GM13976 (cell line): ENCODE measurements around the gene FBN1.

Experiments
- DNase-seq: peaks from one replicate; pipeline ENCODE4 v3.0.0; 2012; ENCODE audit warnings: low spot score
- in situ Hi-C: fragments of 300-500 bp; cut with MboI; formaldehyde crosslinking; loops from one replicate; pipeline ENCODE4 v1.12.0; 2022; ENCODE audit warnings: low sequenced_read_pairs, mixed read lengths, inconsistent platforms; ENCODE audit not compliant: unreplicated experiment
- TF ChIP-seq, protein P1 (sequence below): IDR thresholded peaks from 2 replicates; pipeline ENCODE4 v1.5.1; 2012; ENCODE audit warnings: borderline replicate concordance, mild to moderate bottlenecking; ENCODE audit not compliant: insufficient read depth; ENCODE audit errors: extremely low read depth, missing control alignments, control extremely low read depth

Gene FBN1

DNA sequence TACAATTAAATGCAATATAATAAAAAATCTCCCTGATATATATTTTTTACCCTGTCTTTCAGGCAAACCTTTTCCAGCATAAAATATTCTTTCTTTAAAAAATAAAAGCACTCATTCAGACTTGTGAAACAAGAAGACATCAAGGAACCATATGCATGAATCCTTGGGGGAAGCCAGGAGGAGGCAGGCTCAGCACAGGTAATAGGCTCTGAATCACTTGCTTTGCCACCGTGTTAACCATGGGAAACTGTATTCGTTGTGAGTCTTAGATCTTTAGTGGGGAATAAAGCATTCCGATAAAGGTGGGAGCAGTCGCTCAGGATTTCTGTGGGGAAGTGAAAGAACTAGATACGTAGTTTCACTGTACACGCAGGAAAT is 42.4 kb downstream of the FBN1 start:
- DNase-seq: no peak
- in situ Hi-C loops: no loop called here
- TF ChIP-seq, protein P1, sequence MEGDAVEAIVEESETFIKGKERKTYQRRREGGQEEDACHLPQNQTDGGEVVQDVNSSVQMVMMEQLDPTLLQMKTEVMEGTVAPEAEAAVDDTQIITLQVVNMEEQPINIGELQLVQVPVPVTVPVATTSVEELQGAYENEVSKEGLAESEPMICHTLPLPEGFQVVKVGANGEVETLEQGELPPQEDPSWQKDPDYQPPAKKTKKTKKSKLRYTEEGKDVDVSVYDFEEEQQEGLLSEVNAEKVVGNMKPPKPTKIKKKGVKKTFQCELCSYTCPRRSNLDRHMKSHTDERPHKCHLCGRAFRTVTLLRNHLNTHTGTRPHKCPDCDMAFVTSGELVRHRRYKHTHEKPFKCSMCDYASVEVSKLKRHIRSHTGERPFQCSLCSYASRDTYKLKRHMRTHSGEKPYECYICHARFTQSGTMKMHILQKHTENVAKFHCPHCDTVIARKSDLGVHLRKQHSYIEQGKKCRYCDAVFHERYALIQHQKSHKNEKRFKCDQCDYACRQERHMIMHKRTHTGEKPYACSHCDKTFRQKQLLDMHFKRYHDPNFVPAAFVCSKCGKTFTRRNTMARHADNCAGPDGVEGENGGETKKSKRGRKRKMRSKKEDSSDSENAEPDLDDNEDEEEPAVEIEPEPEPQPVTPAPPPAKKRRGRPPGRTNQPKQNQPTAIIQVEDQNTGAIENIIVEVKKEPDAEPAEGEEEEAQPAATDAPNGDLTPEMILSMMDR: no peak

DNA sequence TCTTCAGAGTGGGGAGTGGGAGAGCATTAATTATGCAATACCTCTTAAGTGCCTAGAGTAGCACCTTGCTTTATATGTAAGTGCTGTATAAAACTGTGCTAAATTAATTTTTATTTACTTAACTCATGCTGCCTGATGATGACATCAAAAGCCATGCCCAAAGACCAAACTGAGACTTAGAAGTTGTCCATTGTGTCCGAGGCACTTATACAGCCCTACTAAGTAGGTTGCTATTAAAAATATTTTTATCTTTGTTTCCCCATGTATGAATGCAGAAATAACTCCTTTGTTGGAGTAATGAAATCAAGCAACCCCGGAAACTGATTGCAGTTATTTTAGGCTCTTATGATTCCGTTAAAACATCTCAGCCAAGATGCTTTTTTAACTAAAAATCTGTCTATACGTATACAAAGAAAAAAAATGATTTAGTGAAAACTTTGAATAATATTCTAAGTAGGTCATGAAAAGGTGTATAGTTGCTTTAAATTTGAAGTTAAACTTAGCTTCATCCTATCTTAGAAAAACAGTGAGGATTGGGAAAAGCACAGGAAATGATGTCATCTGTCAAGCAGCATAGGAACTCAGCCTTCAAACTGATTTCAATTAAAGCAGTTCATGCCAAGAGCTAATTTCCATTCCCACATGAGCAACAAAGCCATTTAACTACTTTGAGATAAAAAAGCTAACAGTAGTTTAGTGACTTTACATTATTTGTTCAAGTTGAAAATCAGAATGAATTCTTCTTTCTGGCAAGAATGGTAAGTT is 43.0 kb downstream of the FBN1 start:
- no peak for DNase-seq
- in situ Hi-C loops: no loop called here
- TF ChIP-seq, protein P1: no peak

- TF ChIP-seq, protein P1: no peak
- in situ Hi-C loops: no loop called here
Measured at GRCh38 chr15:48601095-48601494, 44.4 kb downstream of the FBN1 start.

GRCh38 chr15:48596841-48597240 is 48.7 kb downstream of the FBN1 start:
- TF ChIP-seq, protein P1: no peak
- DNase-seq: no peak
- in situ Hi-C loops: no loop called here

More at GRCh38 chr15:48601095-48601494, 44.4 kb downstream of the FBN1 start:
- no peak for DNase-seq

- TF ChIP-seq, protein P1: no peak
- in situ Hi-C loops: no loop called here
- peak; percentile 20 for DNase-seq
Measured at GRCh38 chr15:48596415-48596814, 49.1 kb downstream of the FBN1 start.

DNA sequence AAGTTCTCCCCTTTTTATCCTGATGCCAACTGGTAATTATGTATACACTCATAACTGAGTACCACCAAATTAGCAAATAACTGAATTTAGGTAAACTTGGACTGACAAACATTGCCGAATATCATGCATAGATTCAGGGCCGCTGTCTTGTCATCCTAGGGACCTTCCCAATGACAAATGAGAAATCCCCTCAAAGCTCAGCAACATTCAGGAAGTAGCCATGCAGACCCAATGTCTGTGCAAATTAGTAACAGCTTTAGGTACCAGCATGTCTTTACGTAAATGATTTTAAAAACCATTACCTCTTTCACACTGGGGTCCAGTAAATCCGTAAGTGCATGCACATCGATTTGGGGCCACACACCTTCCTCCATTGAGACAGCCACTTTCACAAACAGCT is 49.5 kb downstream of the FBN1 start:
- DNase-seq: peak; percentile 28
- in situ Hi-C loops: no loop called here
- TF ChIP-seq, protein P1: no peak
